Smooth muscle cell (in vitro differentiated cells): Measurements from ENCODE around the gene LRRC49. TPM values are rescaled to one million over a fixed set of nuclear protein-coding genes. Genes with fewer than 3 reads are reported as not detected.

Source experiments
- DNase-seq: peaks from one replicate; lab custom pipeline; 2025; ENCODE audit not compliant: unreplicated experiment; lab: John Stamatoyannopoulos, UW
- H2AFZ ChIP-seq: fragments of 200-600 bp; sonication (generic); 2 replicates; pipeline ENCODE4 v1.6.0; 2016; ENCODE audit warnings: antibody characterized with exemption, low read depth, mild to moderate bottlenecking
- H3F3A ChIP-seq: fragments of 200-600 bp; sonication (generic); 2 replicates; pipeline ENCODE4 v1.6.0; 2017; ENCODE audit warnings: antibody characterized with exemption, low read depth
- H3K27ac ChIP-seq: fragments of 200-600 bp; sonication (generic); 2 replicates; pipeline ENCODE4 v1.5.1; 2016; ENCODE audit warnings: low read depth, mild to moderate bottlenecking
- H3K27me3 ChIP-seq: fragments of 200-600 bp; sonication (generic); 2 replicates; pipeline ENCODE4 v1.6.1; 2016; ENCODE audit warnings: low read depth, mild to moderate bottlenecking
- H3K36me3 ChIP-seq: fragments of 200-600 bp; sonication (generic); 2 replicates; pipeline ENCODE4 v1.5.1; 2016; ENCODE audit warnings: low read depth
- H3K4me1 ChIP-seq: fragments of 200-600 bp; sonication (generic); 2 replicates; pipeline ENCODE4 v1.5.1; 2016; ENCODE audit warnings: low read depth
- H3K4me2 ChIP-seq: fragments of 200-600 bp; sonication (generic); 2 replicates; pipeline ENCODE4 v1.6.0; 2016; ENCODE audit warnings: mild to moderate bottlenecking
- H3K4me3 ChIP-seq: fragments of 200-600 bp; sonication (generic); 2 replicates; pipeline ENCODE4 v1.5.1; 2016; ENCODE audit warnings: mild to moderate bottlenecking
- H3K79me2 ChIP-seq: fragments of 200-600 bp; sonication (generic); 2 replicates; pipeline ENCODE4 v1.6.0; 2016; ENCODE audit warnings: low read depth, mild to moderate bottlenecking
- H3K9ac ChIP-seq: fragments of 200-600 bp; sonication (generic); 2 replicates; pipeline ENCODE4 v1.6.0; 2016; ENCODE audit warnings: low read depth
- H3K9me3 ChIP-seq: fragments of 200-600 bp; sonication (generic); replicated peaks from 2 replicates; pipeline ENCODE4 v1.5.1; 2016; ENCODE audit warnings: low read depth
- H4K20me1 ChIP-seq: fragments of 200-600 bp; sonication (generic); 2 replicates; pipeline ENCODE4 v1.6.0; 2016; ENCODE audit warnings: low read depth
- CTCF ChIP-seq: fragments of 200-600 bp; sonication (generic); IDR thresholded peaks from 2 replicates; pipeline ENCODE4 v1.5.1; 2017; ENCODE audit warnings: borderline replicate concordance, mild to moderate bottlenecking, antibody characterized with exemption; ENCODE audit not compliant: insufficient read depth, poor library complexity, severe bottlenecking
- WGBS: methylation state at CpG from one replicate; pipeline ENCODE4 v1.1.7; 2016; ENCODE audit warnings: low lambda C conversion rate; 5-methylcytosine and 5-hydroxymethylcytosine counted together
- polyA plus RNA-seq: library from polyadenylated mRNA; unstranded; fragments of >200 nt; fragmentation: Nextera tagmentation; extraction: Ambion mirVana; gene quantifications from 2 replicates; pipeline ENCODE4 v1.2.1, GENCODE V29; 2016
- total RNA-seq: library from RNA; depleted of rRNA; stranded (reverse); fragments of >200 nt; gene quantifications from 2 replicates; pipeline ENCODE4 v1.2.3, GENCODE V29; 2014

The LRRC49 gene
- total and polyA plus RNA-seq, 2 experiments from 2014 or later = 3.1 to 8.3 TPM

GRCh38 chr15:70873232-70874054, 19.2 kb upstream of the LRRC49 start:
- Histone ChIP-seq H3K4me3 (no peak overlapping the region), H3K79me2 (no peaks in the 10 kb centered on the region), H3K9ac (no peak overlapping the region), H3K27ac (no peak overlapping the region), H3K4me2 (no peak overlapping the region), H4K20me1 (no peaks in the 10 kb centered on the region), H3K36me3 (no peaks in the 10 kb centered on the region), H3F3A (no peaks in the 10 kb centered on the region), H3K4me1 (peaks cover 5% of the 10 kb centered on the region), H3K9me3 (no peaks in the 10 kb centered on the region), H2AFZ (no peak overlapping the region), H3K27me3 (no peaks in the 10 kb centered on the region)
- no peak for TF ChIP-seq CTCF
- DNase-seq = no peak
- 97% methylated on average over 2 of the region's 2 CpGs for WGBS

DNA sequence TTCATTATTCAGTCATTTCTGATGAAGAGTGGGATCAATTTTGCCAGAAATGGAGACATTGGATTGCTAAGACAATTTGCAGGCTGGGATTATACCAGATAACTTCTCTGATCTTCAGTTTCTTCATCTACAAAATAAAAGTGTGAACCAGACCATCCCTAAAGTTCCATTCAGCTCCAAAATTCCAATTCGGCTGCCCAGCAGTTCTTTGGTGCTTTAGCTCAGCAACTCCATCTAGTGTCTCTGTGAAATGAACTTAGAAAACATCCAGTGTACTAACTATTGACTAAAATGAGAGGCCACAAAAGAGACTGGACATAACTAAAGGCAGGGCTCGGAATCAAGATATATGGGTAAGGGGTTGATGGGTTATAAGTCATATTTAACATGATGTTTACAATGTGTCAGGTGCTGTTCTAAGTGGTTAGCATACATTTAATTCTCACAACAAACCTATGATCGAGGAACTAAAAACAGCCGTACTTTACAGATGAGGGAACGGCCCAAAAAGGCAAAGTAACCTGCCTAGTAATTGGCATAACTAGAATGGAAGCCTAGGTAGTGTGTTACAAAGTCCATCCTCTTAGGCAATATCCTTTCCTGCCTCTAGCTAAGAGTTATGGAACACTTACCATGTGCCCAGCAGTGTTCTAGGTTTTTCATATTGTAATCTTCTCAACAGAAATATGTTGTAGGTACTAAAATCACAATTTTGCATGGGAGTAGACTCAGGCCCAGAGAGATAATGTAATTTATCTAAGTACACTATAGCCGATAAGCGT, 17.4 kb upstream of the LRRC49 start:
- no peaks in the 10 kb centered on the region for H3K27me3 ChIP-seq
- no peak for DNase-seq
- H3K79me2 ChIP-seq = no peaks in the 10 kb centered on the region
- H3K4me1 ChIP-seq = no peaks in the 10 kb centered on the region
- H3F3A ChIP-seq = no peaks in the 10 kb centered on the region
- WGBS = 79% methylated on average over 7 of the region's 7 CpGs
- no peaks in the 10 kb centered on the region for H4K20me1 ChIP-seq
- TF ChIP-seq CTCF = peak; percentile 41
- no peak overlapping the region for H3K4me3 ChIP-seq
- no peak overlapping the region for H3K4me2 ChIP-seq
- no peak overlapping the region for H3K27ac ChIP-seq
- H2AFZ ChIP-seq = no peak overlapping the region
- no peaks in the 10 kb centered on the region for H3K36me3 ChIP-seq
- no peak overlapping the region for H3K9ac ChIP-seq
- H3K9me3 ChIP-seq = no peaks in the 10 kb centered on the region

GRCh38 chr15:70876011-70876410, 16.6 kb upstream of the LRRC49 start:
- no peak overlapping the region for H3K4me2 ChIP-seq
- H3K9me3 ChIP-seq = no peaks in the 10 kb centered on the region
- no peak overlapping the region for H2AFZ ChIP-seq
- no peaks in the 10 kb centered on the region for H3K79me2 ChIP-seq
- DNase-seq = no peak
- no peaks in the 10 kb centered on the region for H3K4me1 ChIP-seq
- H3K27me3 ChIP-seq = no peaks in the 10 kb centered on the region
- H3K9ac ChIP-seq = no peak overlapping the region
- no peaks in the 10 kb centered on the region for H3F3A ChIP-seq
- no peaks in the 10 kb centered on the region for H4K20me1 ChIP-seq
- no peak for TF ChIP-seq CTCF
- H3K36me3 ChIP-seq = no peaks in the 10 kb centered on the region
- 80% methylated on average over 3 of the region's 3 CpGs for WGBS
- no peak overlapping the region for H3K27ac ChIP-seq
- H3K4me3 ChIP-seq = no peak overlapping the region
